ENCODE results near the gene RAB1B. TPM values are rescaled to one million over a fixed set of nuclear protein-coding genes. Genes with fewer than 3 reads are reported as not detected.

Gene RAB1B
- 100 to 1,000 TPM in 3 of 4 donors, 10 to 100 TPM in 1; 79.0 to 124 (median 115) TPM for total RNA-seq

DNA sequence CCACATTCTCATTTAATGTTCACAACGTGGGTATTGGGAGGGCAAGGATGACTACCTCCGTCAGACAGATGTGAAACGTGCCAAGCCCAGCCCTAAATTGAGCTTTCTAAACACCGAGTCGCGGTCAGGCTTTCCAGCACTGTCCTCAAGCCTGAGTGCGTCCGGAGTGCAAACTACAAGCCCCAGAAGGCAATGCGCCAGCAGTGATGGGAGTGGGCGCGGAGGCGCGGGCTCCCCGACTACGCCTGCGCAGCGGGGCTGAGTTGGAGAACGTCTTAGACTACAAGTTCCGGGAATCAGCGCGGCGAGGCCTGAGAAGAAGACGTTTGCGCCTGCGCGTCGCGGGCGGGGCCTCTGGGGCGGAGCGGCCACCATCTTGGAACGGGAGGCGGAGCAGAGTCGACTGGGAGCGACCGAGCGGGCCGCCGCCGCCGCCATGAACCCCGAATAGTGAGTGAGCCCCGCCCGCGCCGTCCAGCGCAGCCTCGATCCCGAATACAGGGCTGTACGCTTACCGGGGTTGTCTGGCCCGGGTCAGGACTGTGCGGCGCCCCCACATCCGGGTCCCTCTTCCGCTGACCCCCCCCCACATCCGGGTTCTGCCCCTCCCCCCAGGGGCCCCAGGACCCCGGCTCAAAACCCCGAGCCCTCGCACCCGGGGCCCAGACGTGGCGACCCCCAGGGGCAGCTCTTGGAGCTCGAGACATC is at the start of gene RAB1B:
Gene RAB1B, plus strand, starts transcription at position 396 of the 708 bp plus-strand sequence. Its CDS starts 41 bp downstream, at position 437.
- peaks cover 42% of the 10 kb centered on the region for H3K36me3 ChIP-seq
- DNase-seq (ENCODE audit: low spot score in 2 of 2): peak; percentile 100
- peak within 1 kb of the TSS; percentile 97 for H3K27ac ChIP-seq
- no peak for TF ChIP-seq EP300 (IDR thresholded peaks at IDR 0.05)
- TF ChIP-seq, protein P1, sequence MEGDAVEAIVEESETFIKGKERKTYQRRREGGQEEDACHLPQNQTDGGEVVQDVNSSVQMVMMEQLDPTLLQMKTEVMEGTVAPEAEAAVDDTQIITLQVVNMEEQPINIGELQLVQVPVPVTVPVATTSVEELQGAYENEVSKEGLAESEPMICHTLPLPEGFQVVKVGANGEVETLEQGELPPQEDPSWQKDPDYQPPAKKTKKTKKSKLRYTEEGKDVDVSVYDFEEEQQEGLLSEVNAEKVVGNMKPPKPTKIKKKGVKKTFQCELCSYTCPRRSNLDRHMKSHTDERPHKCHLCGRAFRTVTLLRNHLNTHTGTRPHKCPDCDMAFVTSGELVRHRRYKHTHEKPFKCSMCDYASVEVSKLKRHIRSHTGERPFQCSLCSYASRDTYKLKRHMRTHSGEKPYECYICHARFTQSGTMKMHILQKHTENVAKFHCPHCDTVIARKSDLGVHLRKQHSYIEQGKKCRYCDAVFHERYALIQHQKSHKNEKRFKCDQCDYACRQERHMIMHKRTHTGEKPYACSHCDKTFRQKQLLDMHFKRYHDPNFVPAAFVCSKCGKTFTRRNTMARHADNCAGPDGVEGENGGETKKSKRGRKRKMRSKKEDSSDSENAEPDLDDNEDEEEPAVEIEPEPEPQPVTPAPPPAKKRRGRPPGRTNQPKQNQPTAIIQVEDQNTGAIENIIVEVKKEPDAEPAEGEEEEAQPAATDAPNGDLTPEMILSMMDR (IDR thresholded peaks at IDR 0.05): no peak
- peak in 1 of 2 donors; percentile 50 for TF ChIP-seq POLR2A (IDR thresholded peaks at IDR 0.05)
- peak in 1 of 3 donors; percentile 78 for TF ChIP-seq POLR2AphosphoS5 (IDR thresholded peaks at IDR 0.05)
- no peaks in the 10 kb centered on the region for H3K27me3 ChIP-seq
- 0% methylated on average over 47 of the region's 64 CpGs for WGBS
- peak within 1 kb of the TSS; percentile 86 for H3K4me3 ChIP-seq
- H3K9me3 ChIP-seq: no peaks in the 10 kb centered on the region
- H3K4me1 ChIP-seq: peaks cover 42% of the 10 kb centered on the region

DNA sequence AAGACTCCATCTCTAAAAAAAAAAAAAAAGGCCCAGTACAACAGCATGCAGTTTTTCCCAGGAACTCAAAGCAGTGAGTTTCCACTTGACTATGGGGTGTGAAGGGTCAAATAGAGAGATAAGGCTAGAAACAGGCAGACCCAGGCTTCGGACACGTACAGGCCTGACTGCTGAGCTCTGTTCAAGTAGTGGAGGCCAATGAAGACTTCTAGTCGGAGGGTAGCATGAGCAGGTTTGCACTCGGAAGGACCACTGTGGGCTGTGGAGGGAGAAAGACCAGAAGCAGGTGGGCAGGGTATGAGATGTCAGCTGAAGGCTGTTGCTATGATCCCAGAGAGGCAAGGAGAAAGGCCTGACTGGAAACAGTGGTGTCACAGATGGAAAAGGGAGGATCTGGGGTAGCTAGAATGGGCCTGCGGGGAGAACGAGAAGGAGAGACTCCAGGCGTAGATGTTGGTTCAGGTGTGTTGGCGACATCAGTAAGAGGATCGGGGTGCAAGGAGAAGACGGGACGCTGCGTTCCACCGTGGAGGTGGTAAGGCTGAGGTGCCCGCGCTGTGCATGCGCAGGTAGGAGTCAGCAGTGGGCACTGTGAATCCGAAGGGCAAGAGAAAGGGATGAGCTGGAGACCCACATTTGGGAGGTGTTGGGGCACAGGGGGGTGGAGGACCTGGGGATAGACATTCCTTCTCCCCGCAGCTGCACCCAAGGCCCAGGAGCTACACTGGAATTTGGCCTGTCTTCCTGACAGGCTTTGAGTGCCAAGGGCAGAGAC is 49.4 kb upstream of the RAB1B start:
- Histone ChIP-seq H3K4me3 (no peak overlapping the region), H3K27ac (no peak overlapping the region), H3K9me3 (no peaks in the 10 kb centered on the region), H3K36me3 (peaks cover 60% of the 10 kb centered on the region), H3K27me3 (no peaks in the 10 kb centered on the region), H3K4me1 (no peaks in the 10 kb centered on the region)
- DNase-seq (ENCODE audit: low spot score in 2 of 2): peak in 1 of 2 donors; percentile 39
- TF ChIP-seq, protein P1 (IDR thresholded peaks at IDR 0.05): no peak
- no peak for TF ChIP-seq POLR2A (IDR thresholded peaks at IDR 0.05)
- WGBS: 96% methylated on average over 18 of the region's 18 CpGs

DNA sequence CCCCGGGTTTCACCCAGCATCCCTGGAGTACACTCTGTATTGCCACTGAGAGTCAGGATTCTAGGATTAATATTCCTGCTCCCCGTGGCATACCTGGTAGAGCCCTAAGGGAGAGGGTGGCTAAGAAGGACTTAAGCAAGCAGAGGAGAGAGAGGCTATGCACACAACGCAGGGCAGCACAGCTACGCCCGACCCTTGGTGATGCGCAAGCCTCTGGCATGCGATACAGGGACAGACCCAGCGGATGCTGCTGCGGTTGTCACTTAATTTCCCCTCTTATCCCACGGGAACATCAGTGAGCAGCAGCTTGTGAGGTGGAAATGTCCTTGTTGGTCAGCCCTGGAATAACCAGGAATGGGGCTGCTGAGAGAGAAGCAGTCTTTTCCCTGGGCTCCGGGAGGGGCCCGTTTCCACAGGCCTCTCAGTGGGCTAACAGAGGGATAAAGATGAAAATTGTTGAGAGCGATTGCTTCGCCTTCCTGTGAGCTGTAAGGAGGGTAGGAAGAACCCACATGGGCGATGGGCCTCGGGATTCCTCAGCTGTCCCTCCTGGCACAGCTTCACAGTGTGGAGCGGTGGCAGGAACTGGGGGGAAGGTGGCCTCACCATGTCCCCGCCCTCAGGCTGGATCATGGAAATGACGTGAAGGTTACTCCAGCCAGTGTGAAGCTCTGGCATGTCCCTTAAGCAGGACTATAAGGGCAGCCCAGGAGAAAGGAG is 48.4 kb upstream of the RAB1B start:
- Histone ChIP-seq H3K27ac (no peak overlapping the region), H3K27me3 (no peaks in the 10 kb centered on the region), H3K36me3 (peaks cover 66% of the 10 kb centered on the region), H3K4me3 (no peak overlapping the region), H3K4me1 (no peaks in the 10 kb centered on the region), H3K9me3 (no peaks in the 10 kb centered on the region)
- DNase-seq (ENCODE audit: low spot score in 2 of 2): peak in 1 of 2 donors; percentile 51
- TF ChIP-seq, protein P1 (IDR thresholded peaks at IDR 0.05): no peak
- no peak for TF ChIP-seq EP300 (IDR thresholded peaks at IDR 0.05)
- no peak for TF ChIP-seq POLR2AphosphoS5 (IDR thresholded peaks at IDR 0.05)
- TF ChIP-seq POLR2A (IDR thresholded peaks at IDR 0.05): no peak
- 89% methylated on average over 18 of the region's 19 CpGs for WGBS

DNA sequence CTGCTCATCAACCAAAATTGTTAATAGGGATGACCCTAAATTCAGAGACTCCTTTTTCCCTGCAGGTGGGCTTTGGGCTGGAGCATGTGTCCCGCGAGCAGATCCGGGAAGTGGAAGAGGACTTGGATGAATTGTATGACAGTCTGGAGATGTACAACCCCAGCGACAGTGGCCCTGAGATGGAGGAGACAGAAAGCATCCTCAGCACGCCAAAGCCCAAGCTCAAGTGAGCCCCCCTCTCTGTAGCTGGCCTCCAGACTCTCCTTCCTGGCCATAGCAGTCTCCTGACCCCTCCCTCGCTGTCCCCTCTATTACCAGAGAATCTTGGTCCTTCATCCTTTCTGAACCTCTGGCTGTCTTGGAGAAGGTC is 47.9 kb upstream of the RAB1B start:
- Histone ChIP-seq H3K36me3 (peaks cover 66% of the 10 kb centered on the region), H3K4me3 (no peak overlapping the region), H3K27ac (no peak overlapping the region), H3K4me1 (no peaks in the 10 kb centered on the region), H3K27me3 (no peaks in the 10 kb centered on the region), H3K9me3 (no peaks in the 10 kb centered on the region)
- no peak for DNase-seq (ENCODE audit: low spot score in 2 of 2)
- no peak for TF ChIP-seq POLR2AphosphoS5 (IDR thresholded peaks at IDR 0.05)
- TF ChIP-seq, protein P1 (IDR thresholded peaks at IDR 0.05): no peak
- TF ChIP-seq EP300 (IDR thresholded peaks at IDR 0.05): no peak
- TF ChIP-seq POLR2A (IDR thresholded peaks at IDR 0.05): no peak
- WGBS: 92% methylated on average over 6 of the region's 6 CpGs
